Measurements from ENCODE around the gene INPP4B. TPM values are rescaled to one million over a fixed set of nuclear protein-coding genes. Genes with fewer than 3 reads are reported as not detected.

Gene INPP4B
- polyA plus RNA-seq, 1 experiment = 18.1 TPM

DNA sequence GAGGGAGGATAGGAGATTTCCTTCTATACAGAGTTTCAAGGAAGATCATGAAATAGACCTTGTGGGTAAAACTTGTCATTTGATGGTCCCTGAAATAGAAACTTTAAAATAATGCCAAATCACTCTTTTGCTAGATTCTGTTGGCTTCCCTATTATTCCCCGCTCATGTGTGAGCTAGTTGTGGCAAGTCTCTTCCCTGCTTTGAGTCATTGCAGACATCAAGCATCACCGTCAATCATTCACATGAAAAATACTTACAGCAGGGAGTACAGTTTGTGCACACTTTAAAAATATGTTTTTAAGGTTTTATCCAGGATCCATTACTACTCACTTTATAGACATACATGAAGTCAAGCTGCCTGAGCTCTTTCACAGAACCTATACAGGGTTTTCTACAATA is 35.2 kb upstream of the INPP4B start:
- Histone ChIP-seq H3K36me3 (ENCODE audit: control insufficient read depth, insufficient read depth, low read length) (no peaks in the 10 kb centered on the region), H3K4me3 (ENCODE audit: low read depth, low read length) (no peak overlapping the region), H3K27me3 (ENCODE audit: control insufficient read depth, insufficient read depth, low read length) (no peaks in the 10 kb centered on the region; the same call in 1 of the 2 replicates)
- DNase-seq (ENCODE audit: low read depth) = no peak
- ChIA-PET CTCF (no interaction called here), POLR2A (no interaction called here)
- TF ChIP-seq, protein P1, sequence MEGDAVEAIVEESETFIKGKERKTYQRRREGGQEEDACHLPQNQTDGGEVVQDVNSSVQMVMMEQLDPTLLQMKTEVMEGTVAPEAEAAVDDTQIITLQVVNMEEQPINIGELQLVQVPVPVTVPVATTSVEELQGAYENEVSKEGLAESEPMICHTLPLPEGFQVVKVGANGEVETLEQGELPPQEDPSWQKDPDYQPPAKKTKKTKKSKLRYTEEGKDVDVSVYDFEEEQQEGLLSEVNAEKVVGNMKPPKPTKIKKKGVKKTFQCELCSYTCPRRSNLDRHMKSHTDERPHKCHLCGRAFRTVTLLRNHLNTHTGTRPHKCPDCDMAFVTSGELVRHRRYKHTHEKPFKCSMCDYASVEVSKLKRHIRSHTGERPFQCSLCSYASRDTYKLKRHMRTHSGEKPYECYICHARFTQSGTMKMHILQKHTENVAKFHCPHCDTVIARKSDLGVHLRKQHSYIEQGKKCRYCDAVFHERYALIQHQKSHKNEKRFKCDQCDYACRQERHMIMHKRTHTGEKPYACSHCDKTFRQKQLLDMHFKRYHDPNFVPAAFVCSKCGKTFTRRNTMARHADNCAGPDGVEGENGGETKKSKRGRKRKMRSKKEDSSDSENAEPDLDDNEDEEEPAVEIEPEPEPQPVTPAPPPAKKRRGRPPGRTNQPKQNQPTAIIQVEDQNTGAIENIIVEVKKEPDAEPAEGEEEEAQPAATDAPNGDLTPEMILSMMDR (IDR thresholded peaks at IDR 0.05; ENCODE audit: insufficient read depth, low read depth, low read length) = no peak

DNA sequence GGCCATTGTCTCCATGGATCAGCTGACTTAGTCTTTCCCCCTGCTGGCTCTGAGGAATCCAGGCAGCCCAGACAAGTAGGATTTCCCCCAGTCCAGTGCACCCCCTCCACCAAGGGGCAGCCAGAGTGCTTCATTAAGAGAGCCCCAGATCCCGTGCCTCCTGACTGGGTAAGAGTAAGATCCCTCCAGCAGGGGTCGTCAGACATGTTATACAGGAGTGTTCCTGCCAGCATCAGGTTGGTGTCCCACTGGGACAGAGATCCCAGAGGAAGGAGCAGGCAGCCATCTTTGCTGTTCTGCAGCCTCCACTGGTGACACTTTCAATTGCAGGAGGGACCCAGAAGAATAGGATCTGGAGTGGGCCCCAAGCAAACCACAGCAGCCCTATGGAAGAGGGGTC is 29.0 kb upstream of the INPP4B start:
- POLR2A ChIA-PET = no interaction called here
- no peak overlapping the region for H3K4me3 ChIP-seq (ENCODE audit: low read depth, low read length)
- no peak for DNase-seq (ENCODE audit: low read depth)
- H3K36me3 ChIP-seq (ENCODE audit: control insufficient read depth, insufficient read depth, low read length) = no peaks in the 10 kb centered on the region
- H3K27me3 ChIP-seq (ENCODE audit: control insufficient read depth, insufficient read depth, low read length) = no peaks in the 10 kb centered on the region
- CTCF ChIA-PET = interaction anchor here (1.0 kb wide), 1 partner anchor 9 kb away, joined by 4 read pairs; no protein-coding TSS in a partner anchor
- TF ChIP-seq, protein P1 (IDR thresholded peaks at IDR 0.05; ENCODE audit: insufficient read depth, low read depth, low read length) = no peak

DNA sequence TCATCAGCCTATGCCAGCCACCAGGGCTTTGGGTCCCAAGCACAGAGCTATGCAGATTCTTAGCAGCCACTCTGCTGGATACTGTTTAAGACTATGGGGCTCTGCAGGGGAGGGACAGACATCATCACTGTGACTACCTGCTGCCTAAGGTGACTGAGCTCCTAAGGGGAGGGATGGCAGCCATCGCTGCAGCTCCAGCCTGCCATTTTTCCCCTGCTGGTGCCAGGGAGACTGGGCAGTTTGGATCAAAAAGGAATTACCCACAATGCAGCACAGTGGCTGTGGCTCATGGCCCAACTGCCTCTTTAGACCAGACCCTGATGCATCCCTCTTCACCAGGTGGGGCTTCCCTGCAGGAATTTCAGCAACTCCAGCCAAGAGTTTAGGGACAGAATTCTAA is 28.6 kb upstream of the INPP4B start:
- ChIA-PET POLR2A (no interaction called here), CTCF (interaction anchor here (1.0 kb wide), 1 partner anchor 10 kb away, joined by 4 read pairs; no protein-coding TSS in a partner anchor)
- TF ChIP-seq, protein P1 (IDR thresholded peaks at IDR 0.05; ENCODE audit: insufficient read depth, low read depth, low read length) = no peak
- Histone ChIP-seq H3K4me3 (ENCODE audit: low read depth, low read length) (no peak overlapping the region), H3K36me3 (ENCODE audit: control insufficient read depth, insufficient read depth, low read length) (no peaks in the 10 kb centered on the region), H3K27me3 (ENCODE audit: control insufficient read depth, insufficient read depth, low read length) (no peaks in the 10 kb centered on the region)
- no peak for DNase-seq (ENCODE audit: low read depth)

DNA sequence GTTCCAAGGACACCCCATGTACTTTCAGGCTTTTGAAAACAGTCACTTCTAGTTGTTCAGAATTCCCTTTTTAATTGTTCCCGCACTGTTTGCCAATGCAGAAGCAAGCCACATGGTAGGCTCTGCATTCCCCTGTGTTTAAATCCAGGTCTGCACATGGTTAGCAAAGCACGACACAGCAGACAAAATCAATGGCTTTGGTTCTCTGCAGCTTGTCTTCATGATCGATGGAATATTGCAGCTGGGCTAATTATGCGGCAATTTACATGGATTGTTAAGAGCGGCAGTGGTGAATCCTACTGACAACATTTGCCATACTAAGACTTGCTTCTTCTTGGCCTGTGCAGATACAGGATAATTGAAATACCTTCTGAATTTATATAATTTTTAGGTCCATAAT is 20.6 kb upstream of the INPP4B start:
- ChIA-PET POLR2A (no interaction called here), CTCF (no interaction called here)
- no peak for DNase-seq (ENCODE audit: low read depth)
- H3K4me3 ChIP-seq (ENCODE audit: low read depth, low read length) = no peak overlapping the region
- peaks cover 4% of the 10 kb centered on the region; the same call in 1 of the 2 replicates for H3K27me3 ChIP-seq (ENCODE audit: control insufficient read depth, insufficient read depth, low read length)
- TF ChIP-seq, protein P1 (IDR thresholded peaks at IDR 0.05; ENCODE audit: insufficient read depth, low read depth, low read length) = no peak
- no peaks in the 10 kb centered on the region for H3K36me3 ChIP-seq (ENCODE audit: control insufficient read depth, insufficient read depth, low read length)

DNA sequence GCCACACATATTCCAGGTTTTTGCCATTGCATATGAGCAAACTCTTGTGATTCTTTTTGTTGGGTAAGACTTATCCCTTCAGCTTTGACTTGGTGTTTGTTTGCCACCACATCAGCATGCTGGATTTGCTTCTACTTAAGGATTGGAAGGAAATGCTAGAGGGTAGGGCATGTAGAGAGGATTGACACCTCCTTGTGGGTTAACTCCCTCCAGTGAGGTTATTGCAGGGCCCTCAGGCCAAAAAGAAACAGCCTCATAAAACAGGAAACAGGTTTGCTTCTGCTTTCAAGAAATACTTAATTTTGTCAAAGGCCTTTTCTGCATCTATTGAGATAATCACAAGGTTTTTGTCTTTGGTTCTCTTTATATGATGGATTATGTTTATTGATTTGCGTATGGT is 15.2 kb upstream of the INPP4B start:
- ChIA-PET CTCF (interaction anchor here (0.7 kb wide), 1 partner anchor 1399 kb away, joined by 3 read pairs; no protein-coding TSS in a partner anchor), POLR2A (no interaction called here)
- Histone ChIP-seq H3K4me3 (ENCODE audit: low read depth, low read length) (no peak overlapping the region), H3K36me3 (ENCODE audit: control insufficient read depth, insufficient read depth, low read length) (no peaks in the 10 kb centered on the region), H3K27me3 (ENCODE audit: control insufficient read depth, insufficient read depth, low read length) (peaks cover 1% of the 10 kb centered on the region; the same call in 1 of the 2 replicates)
- TF ChIP-seq, protein P1 (IDR thresholded peaks at IDR 0.05; ENCODE audit: insufficient read depth, low read depth, low read length) = no peak
- DNase-seq (ENCODE audit: low read depth) = no peak
